Stimulated activated CD4-positive, alpha-beta T cell treated with anti-CD3 and anti-CD28 coated beads, Interleukin-1b, Interleukin-23, amount 100 ng/mL, for 4 hours (primary cell): ENCODE results near the gene USP47.

Source experiments
- DNase-seq, 2 donors: peaks; one replicate each; pipeline ENCODE4 v3.0.0-alpha.2; 2020; ENCODE audit warnings: low read depth in 2 of 2

Gene USP47

GRCh38 chr11:11841723-11842420 lies at the start of gene USP47:
USP47 (plus strand) TSS chr11:11841972; CDS start chr11:11842186, 214 bp downstream.
- DNase-seq = peak; percentile 90 to 94

GRCh38 chr11:11793073-11793472 lies 48.7 kb upstream of the USP47 start:
- DNase-seq = no peak

GRCh38 chr11:11798586-11799438 lies 43.0 kb upstream of the USP47 start:
- DNase-seq = peak; percentile 69 to 74

GRCh38 chr11:11805228-11805627 lies 36.5 kb upstream of the USP47 start:
- no peak for DNase-seq

- DNase-seq = no peak
These were observed 35.7 kb upstream of the USP47 start for GRCh38 chr11:11806074-11806473.

- DNase-seq = no peak
These were observed 35.2 kb upstream of the USP47 start for GRCh38 chr11:11806586-11806985.

GRCh38 chr11:11807811-11808782 lies 33.7 kb upstream of the USP47 start:
- no peak for DNase-seq

GRCh38 chr11:11808992-11809615 lies 32.7 kb upstream of the USP47 start:
- no peak for DNase-seq

- DNase-seq = no peak
These were observed 30.7 kb upstream of the USP47 start for GRCh38 chr11:11810764-11811726.

- no peak for DNase-seq
These were observed 28.3 kb upstream of the USP47 start for GRCh38 chr11:11813288-11813962.

GRCh38 chr11:11814614-11815452 lies 26.9 kb upstream of the USP47 start:
- DNase-seq = no peak

- no peak for DNase-seq
These were observed 25.1 kb upstream of the USP47 start for GRCh38 chr11:11816511-11817314.

- no peak for DNase-seq
These were observed 23.8 kb upstream of the USP47 start for GRCh38 chr11:11817957-11818356.

GRCh38 chr11:11818529-11819121 lies 23.1 kb upstream of the USP47 start:
- no peak for DNase-seq

GRCh38 chr11:11821899-11822298 lies 19.9 kb upstream of the USP47 start:
- no peak for DNase-seq

GRCh38 chr11:11822946-11823345 lies 18.8 kb upstream of the USP47 start:
- DNase-seq = no peak

GRCh38 chr11:11826260-11826659 lies 15.5 kb upstream of the USP47 start:
- no peak for DNase-seq
